ENCODE data around the gene RIMBP3C. TPM values are rescaled to one million over a fixed set of nuclear protein-coding genes. Genes with fewer than 3 reads are reported as not detected.
"Not testable (repeated sequence)": the region's sequence is repeated elsewhere in the genome, so short reads cannot be mapped to it uniquely, and the experiment has no call there.

Gene RIMBP3C
- not detected for total RNA-seq

- H3K27ac ChIP-seq (replicated peaks in 1 of 4); H3K27me3 ChIP-seq; H3K4me3 ChIP-seq; H3K36me3 ChIP-seq; intact Hi-C loops (cut with DNase I); DNase-seq (ENCODE audit: extremely low spot score); H3K9me3 ChIP-seq; H3K4me1 ChIP-seq: not testable (repeated sequence)
- no CpG with 5 or more reads among the region's 4 CpGs for WGBS
These were observed at the start of gene RIMBP3C for GRCh38 chr22:21551361-21551760. TSS of gene RIMBP3C (minus strand) at chr22:21551461. CDS start at chr22:21550976, 485 bp downstream.

- 93% methylated on average over 6 of the region's 6 CpGs for WGBS
- Histone ChIP-seq H3K9me3 (no peaks in the 10 kb centered on the region), H3K4me1 (peaks cover 10 to 24% (median 11%) of the 10 kb centered on the region in 4 donors), H3K27ac (replicated peaks in 1 of 4) (no peak overlapping the region), H3K36me3 (peaks cover 0 to 36% (median 31%) of the 10 kb centered on the region in 4 donors), H3K4me3 (no peak overlapping the region), H3K27me3 (no peaks in the 10 kb centered on the region)
- no peak for DNase-seq (ENCODE audit: extremely low spot score)
- intact Hi-C loops (cut with DNase I): no loop called here
- TF ChIP-seq POLR2A (IDR thresholded peaks at IDR 0.05; ENCODE audit: low read depth) (no peak), CTCF (IDR thresholded peaks at IDR 0.05) (no peak), POLR2AphosphoS5 (IDR thresholded peaks at IDR 0.05) (no peak), EP300 (IDR thresholded peaks at IDR 0.05) (no peak)
These were observed 48.0 kb upstream of the RIMBP3C start for GRCh38 chr22:21599053-21599893.

GRCh38 chr22:21598302-21598701 lies 47.0 kb upstream of the RIMBP3C start:
- WGBS: 82% methylated on average over 3 of the region's 3 CpGs
- intact Hi-C loops (cut with DNase I): no loop called here
- H3K27me3 ChIP-seq: no peaks in the 10 kb centered on the region
- H3K9me3 ChIP-seq: no peaks in the 10 kb centered on the region
- peaks cover 6 to 45% (median 41%) of the 10 kb centered on the region in 4 donors for H3K36me3 ChIP-seq
- DNase-seq (ENCODE audit: extremely low spot score): no peak
- peaks cover 17 to 34% (median 18%) of the 10 kb centered on the region in 4 donors for H3K4me1 ChIP-seq
- no peak overlapping the region for H3K27ac ChIP-seq (replicated peaks in 1 of 4)
- TF ChIP-seq CTCF (IDR thresholded peaks at IDR 0.05): no peak
- TF ChIP-seq EP300 (IDR thresholded peaks at IDR 0.05): no peak
- H3K4me3 ChIP-seq: no peak overlapping the region

- Histone ChIP-seq H3K36me3 (peaks cover 11 to 52% (median 51%) of the 10 kb centered on the region in 4 donors), H3K4me1 (peaks cover 27 to 49% (median 35%) of the 10 kb centered on the region in 4 donors)
- 93% methylated on average over 13 of the region's 13 CpGs for WGBS
- H3K27me3 ChIP-seq; H3K9me3 ChIP-seq; intact Hi-C loops (cut with DNase I); DNase-seq (ENCODE audit: extremely low spot score); H3K27ac ChIP-seq (replicated peaks in 1 of 4); H3K4me3 ChIP-seq: not testable (repeated sequence)
These were observed 45.3 kb upstream of the RIMBP3C start for GRCh38 chr22:21596356-21597135.

GRCh38 chr22:21594865-21595452 lies 43.7 kb upstream of the RIMBP3C start:
- Histone ChIP-seq H3K9me3 (no peaks in the 10 kb centered on the region), H3K27ac (replicated peaks in 1 of 4) (no peak overlapping the region), H3K4me3 (no peak overlapping the region), H3K36me3 (peaks cover 11 to 52% (median 51%) of the 10 kb centered on the region in 4 donors), H3K27me3 (no peaks in the 10 kb centered on the region), H3K4me1 (peaks cover 43 to 65% (median 50%) of the 10 kb centered on the region in 4 donors)
- TF ChIP-seq POLR2AphosphoS5 (IDR thresholded peaks at IDR 0.05) (no peak), POLR2A (IDR thresholded peaks at IDR 0.05; ENCODE audit: low read depth) (no peak), EP300 (IDR thresholded peaks at IDR 0.05) (no peak), CTCF (IDR thresholded peaks at IDR 0.05) (no peak)
- no peak for DNase-seq (ENCODE audit: extremely low spot score)
- 70% methylated on average over 5 of the region's 5 CpGs for WGBS
- intact Hi-C loops (cut with DNase I): no loop called here

All from esophagus muscularis mucosa (tissue), 4 donors.